Dermis microvascular lymphatic vessel endothelial cell (primary cell): Measurements from ENCODE around the gene DCTN3. TPM values are rescaled to one million over a fixed set of nuclear protein-coding genes. Genes with fewer than 3 reads are reported as not detected.

Source experiments
- DNase-seq, 2 donors: peaks; one replicate each; pipeline versions ENCODE4 v3.0.0 to v3.0.0-alpha.2; 2010; ENCODE audit warnings: low read depth in 2 of 2
- total RNA-seq: library from RNA; depleted of rRNA; stranded (reverse); fragments of >200 nt; gene quantifications from 2 replicates; pipeline ENCODE4 v1.2.1, GENCODE V29; 2014

DCTN3 gene
- total RNA-seq, 1 donor from 2014 or later = 76.0 TPM

DNA sequence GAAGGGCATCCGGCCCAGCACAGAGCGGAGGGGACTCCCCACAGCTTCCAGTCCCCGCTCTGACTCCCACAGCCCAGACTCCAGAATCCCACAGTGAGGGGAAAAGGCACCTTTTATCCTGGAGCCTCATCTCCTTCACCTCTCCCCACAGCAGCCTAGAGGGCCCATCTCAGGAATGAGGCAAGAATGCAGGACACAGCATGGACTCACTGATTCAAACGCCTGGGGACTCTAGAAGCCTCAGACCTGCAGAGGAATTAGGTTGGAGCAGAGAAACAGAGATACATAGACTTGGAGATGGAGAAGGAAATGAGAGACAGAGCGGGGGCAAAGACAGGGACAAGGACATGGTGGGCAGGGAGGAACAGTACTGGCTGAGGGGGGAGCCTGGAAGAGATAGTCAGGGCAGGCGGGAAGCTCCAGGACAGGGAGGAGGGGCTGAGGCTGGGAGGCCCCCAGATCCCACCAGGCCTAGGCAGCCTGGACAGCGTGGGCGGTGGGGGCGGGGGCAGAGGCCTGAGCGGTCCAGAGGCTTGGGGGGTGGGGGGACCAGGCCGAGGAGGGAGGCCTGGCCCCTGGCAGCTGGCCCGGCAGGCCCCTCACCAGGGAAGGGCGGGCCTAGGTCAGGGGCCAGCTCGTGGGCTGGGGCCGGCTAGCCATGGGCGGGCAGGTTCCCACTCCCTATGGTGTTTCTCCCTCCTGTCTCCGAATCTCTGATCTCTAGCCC is 46.5 kb downstream of the DCTN3 start:
- DNase-seq = no peak

DNA sequence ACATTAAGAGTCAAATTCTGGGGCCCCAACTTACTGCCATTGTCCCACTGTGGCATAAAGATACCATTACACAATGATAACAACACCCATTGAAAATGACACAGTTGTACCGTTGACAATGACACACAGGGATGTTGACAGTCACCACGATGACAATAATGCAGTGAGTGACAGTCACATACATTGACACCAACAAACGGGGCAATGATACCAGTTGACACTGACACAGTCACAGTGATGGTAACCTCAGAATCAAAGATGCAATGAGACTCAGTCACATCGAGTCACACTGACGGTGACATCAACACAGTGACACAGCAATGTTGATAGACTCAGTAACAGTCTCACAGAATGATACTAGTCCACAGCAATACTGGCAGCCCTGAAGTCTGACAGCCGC is 47.7 kb downstream of the DCTN3 start:
- DNase-seq = no peak

DNA sequence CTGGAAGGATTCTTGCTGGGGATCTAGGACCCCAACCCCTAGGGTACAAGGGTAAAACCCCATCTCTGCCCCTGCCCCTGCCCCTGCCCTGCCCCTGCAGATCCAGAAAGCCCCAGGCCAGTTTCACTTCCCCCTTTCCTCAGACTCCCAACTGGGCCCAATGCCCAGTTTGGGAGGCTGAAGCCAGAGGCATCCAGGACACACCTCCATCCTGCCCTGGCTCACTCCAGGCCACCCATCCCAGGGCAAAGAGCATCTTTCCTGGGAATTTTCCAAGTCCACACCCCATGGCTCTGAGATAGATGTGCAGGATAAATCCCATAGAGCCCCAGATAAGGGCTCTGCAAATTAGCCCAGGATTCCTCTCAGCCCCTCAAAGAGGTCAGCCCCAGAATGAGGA is 48.2 kb downstream of the DCTN3 start:
- no peak for DNase-seq

DNA sequence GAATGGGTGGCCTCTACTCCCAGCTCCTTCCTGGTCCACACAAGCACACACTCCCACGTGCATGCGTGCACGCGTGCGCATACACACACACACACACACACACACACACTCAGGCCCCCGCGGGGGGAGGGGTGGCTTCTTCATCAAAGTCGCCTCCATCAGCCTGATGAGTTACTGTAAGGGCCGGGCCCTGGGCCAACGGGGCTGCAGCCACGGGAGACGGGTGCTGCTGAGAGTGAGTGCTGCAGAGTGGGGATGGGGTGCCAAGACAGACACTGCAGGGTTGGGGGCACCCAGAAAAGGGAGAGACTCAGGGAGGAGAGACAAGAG is 48.8 kb downstream of the DCTN3 start:
- no peak for DNase-seq

DNA sequence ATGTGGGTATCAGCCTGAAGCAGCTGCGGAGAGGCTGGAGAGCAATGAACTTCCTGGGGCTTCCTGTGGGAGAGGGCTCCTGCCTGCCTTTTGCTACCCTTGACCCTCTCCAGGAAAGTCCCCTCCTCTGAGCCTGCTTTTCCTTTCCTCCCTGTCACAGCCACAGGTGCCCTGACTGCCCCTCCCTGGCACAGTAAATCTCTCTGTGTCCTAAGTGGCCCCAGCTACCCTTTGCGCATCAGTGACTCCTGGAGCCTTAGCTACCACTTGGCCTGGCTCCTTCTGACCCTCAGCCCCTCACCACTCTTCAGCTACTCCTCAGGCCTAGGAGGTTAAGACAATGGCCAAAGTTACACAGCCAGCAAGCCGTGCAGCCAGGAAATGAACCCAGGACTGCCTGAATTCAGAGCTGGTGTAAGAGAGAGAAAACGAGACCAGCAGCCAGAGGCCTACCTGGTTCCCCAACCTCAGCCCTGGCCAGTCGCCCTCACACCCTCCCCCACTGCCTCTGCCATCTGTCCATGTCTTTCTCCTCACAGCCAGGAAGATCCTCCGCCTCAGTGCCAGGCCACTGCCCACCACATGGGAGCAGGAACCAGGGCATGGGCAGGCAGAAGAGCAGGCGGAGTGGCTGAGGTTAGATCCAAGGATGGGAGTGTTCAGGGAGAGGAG is 49.4 kb downstream of the DCTN3 start:
- DNase-seq = no peak

DNA sequence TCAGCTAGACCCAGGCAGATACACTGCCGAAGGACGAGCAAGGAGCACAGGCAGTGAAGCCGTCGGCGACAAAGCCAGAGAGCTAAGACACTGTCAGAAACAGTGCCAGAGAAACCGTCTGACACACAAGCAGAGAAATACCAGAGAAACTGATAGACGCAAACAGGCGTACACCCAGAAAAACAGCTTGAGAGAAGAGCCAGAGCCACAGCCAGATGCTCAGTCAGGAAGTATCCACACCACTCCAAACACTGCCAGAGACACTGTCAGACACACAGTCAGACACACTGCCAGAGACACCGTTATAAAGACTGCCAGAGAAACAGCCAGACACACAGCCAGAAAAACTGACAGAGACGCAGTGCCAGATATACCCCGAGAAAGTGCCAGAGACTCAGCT is 49.9 kb downstream of the DCTN3 start:
- DNase-seq = no peak

DNA sequence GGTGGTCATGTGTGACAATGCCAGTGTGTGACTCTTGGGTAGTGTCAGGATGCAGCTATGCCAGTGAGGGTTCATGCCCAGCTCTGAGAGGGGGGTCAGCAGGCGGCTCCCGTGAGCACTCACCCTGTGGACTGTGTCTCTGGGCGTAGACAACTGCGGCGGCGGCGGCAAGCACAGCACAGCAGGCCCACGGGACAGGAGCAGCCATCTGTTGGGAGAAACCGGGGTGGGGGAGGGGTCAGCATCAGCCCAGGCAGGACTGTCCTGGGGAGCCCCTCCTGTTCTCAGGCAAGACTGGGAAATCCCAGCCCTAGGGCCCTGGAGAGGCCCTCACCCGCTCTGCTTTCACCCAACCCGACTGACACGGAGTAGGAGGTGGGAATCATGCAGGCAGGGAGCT is 51.5 kb downstream of the DCTN3 start:
- no peak for DNase-seq

DNA sequence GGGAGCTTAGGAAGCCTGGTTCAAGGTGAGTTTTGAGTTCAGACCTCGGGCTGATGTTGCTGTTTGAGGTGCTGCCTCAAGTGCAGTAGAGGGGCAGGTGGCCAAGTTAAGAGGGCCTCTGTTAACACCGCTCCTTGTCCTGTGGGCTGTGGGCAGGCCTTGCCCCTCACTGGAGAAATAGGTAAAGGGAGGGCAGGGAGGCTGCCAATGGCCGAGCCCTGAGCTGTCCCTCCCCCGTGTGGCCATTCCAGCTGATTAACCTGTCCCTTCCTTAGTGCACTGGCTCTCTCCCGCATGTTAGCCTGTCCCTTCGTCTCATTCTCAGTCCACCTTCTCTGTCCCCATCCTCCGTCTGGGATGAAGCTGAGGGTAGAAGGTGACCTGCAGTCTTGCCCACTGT is 52.2 kb downstream of the DCTN3 start:
- no peak for DNase-seq

DNA sequence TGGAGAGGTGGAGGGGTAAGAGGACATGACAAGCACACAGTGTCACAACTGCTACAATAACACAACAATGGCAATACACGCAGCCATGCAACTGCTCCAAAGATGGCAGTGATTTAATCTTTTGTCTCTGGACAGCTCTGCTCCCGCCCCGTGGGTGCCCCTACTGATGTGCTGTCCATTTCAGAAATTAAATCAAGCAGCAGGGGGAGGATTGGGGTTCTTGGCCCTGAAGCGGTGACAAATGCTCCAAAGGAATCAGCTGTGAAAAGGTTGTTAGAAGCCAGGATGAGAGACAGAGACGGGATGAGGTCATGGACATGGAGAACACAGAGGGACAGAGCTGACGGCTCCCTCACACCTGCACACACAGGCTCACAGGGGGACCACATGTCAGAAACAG is 53.3 kb downstream of the DCTN3 start:
- DNase-seq = no peak

DNA sequence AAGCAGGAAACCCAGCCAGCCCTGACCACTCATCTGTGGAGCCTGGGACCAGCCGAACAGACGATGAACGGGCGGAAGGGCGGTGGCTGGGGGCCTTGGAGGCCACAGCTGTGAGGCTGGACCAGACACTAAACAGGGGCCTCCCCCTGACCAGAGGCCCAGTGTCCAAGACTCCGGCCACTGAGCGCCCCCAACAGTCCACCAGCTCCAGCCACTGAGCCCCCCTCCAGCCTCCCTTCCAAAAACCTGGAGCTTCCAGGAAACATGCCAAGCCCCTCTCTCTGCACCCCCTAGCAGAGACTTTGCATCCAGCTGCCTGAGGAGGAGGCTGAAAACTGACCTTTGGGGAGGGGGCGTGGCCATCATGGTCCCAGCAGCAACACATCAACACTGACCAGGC is 54.0 kb downstream of the DCTN3 start:
- DNase-seq = no peak

DNA sequence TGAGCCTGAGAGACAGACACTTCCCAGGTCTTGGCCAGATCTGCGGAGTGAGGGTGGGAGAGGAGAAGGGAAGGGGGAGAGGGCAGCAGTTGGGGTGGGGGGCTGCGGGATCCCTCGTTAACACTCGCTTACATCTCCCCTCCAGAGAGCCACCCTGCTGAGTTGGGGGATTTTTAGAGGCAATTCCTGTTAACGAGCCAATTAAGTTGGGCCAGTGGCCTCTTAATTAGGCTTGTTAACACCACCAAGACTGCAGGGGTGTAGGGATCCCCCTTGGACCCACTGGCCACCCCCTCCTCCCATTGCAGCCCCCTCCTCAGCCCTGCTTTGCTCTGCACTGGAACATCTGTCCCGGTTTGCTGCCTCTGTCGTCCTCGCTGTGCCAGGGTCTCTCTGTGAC is 54.4 kb downstream of the DCTN3 start:
- DNase-seq = no peak

DNA sequence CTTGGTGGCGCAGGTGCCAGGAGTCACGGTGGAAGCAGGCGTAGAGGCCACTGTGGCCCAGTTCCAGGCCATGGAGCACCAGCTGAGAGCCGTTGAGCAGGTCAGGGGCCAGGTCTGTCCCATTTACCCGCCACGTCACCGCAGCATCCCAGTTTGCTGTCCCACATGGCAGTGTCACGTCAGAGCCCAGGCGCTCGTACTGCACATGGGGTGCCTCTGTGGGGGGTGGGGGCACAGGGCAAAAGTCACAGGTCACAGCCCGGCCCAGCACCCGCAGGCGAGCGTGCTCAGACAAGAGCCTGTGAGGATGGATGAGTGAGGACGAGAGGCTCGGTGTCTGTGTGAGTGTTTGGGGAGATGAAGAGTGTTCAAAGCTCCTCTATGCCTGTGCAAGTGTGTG is 55.7 kb downstream of the DCTN3 start:
- DNase-seq = no peak

Other genes with a start within 250 kb of the DCTN3 start
- gene MYORG, start 243.6 kb downstream of the DCTN3 start, total RNA-seq = 2.4 and 3.2 TPM in 2 replicates
- 5.0 and 6.1 TPM in 2 replicates for gene FAM219A, start 161.9 kb downstream of the DCTN3 start, total RNA-seq
- not detected in 2 replicates for gene DNAI1, start 161.7 kb downstream of the DCTN3 start, total RNA-seq
- under 0.01 TPM in 1 of 2 replicates, not detected in the other for gene ENHO, start 97.5 kb downstream of the DCTN3 start, total RNA-seq
- not detected in 2 replicates for gene CNTFR, start 30.8 kb downstream of the DCTN3 start, total RNA-seq
- 16.9 and 17.7 TPM in 2 replicates for gene RPP25L, start 8.4 kb downstream of the DCTN3 start, total RNA-seq
- 0.25 TPM in 1 of 2 replicates, not detected in the other for gene ARID3C, start 8.6 kb upstream of the DCTN3 start, total RNA-seq
- 34.9 and 48.4 TPM in 2 replicates for gene SIGMAR1, start 17.3 kb upstream of the DCTN3 start, total RNA-seq
- 23.5 and 33.4 TPM in 2 replicates for gene GALT, start 26.2 kb upstream of the DCTN3 start, total RNA-seq
- gene IL11RA, start 31.7 kb upstream of the DCTN3 start, total RNA-seq = 3.5 and 4.9 TPM in 2 replicates
- gene CCL27, start 42.2 kb upstream of the DCTN3 start, total RNA-seq = not detected in 2 replicates
- gene CCL19, start 70.8 kb upstream of the DCTN3 start, total RNA-seq = not detected in 2 replicates
- gene CCL21, start 89.6 kb upstream of the DCTN3 start, total RNA-seq = 1.8 and 12.0 TPM in 2 replicates